HEK293T (cell line): ENCODE results near the gene BPIFA2.

Source experiments
- ARNT ChIP-seq: fragments of 450-650 bp; IDR thresholded peaks from 2 replicates; pipeline ENCODE4 v1.6.1; 2017; ENCODE audit warnings: mild to moderate bottlenecking
- FOXK2 ChIP-seq: fragments of 450-650 bp; IDR thresholded peaks from 2 replicates; pipeline ENCODE4 v1.6.1; 2016; ENCODE audit warnings: mild to moderate bottlenecking
- NFRKB ChIP-seq: fragments of 450-650 bp; IDR thresholded peaks from 2 replicates; pipeline ENCODE4 v1.6.1; 2016; ENCODE audit warnings: mild to moderate bottlenecking, moderate library complexity
- SP1 ChIP-seq: fragments of 450-650 bp; IDR thresholded peaks from 2 replicates; pipeline ENCODE4 v1.6.1; 2017
- SUZ12 ChIP-seq: fragments of 450-650 bp; IDR thresholded peaks from 2 replicates; pipeline ENCODE4 v1.6.1; 2016; ENCODE audit warnings: mild to moderate bottlenecking
- TARDBP ChIP-seq: fragments of 450-650 bp; IDR thresholded peaks from 2 replicates; pipeline ENCODE4 v1.6.1; 2016

- TF ChIP-seq NFRKB (no peak), FOXK2 (no peak), SUZ12 (no peak), TARDBP (no peak), ARNT (no peak), SP1 (no peak)
Observed at GRCh38 chr20:33127422-33128097, 40.4 kb upstream of the BPIFA2 start.
